GM19043 (cell line): ENCODE results near the gene SNX1.

Experiments used
- ATAC-seq: cut with Tn5 transposase; IDR thresholded peaks from one replicate; pipeline ENCODE4 v1.9.1; 2021; ENCODE audit warnings: low read depth; ENCODE audit not compliant: unreplicated experiment

Gene SNX1

DNA sequence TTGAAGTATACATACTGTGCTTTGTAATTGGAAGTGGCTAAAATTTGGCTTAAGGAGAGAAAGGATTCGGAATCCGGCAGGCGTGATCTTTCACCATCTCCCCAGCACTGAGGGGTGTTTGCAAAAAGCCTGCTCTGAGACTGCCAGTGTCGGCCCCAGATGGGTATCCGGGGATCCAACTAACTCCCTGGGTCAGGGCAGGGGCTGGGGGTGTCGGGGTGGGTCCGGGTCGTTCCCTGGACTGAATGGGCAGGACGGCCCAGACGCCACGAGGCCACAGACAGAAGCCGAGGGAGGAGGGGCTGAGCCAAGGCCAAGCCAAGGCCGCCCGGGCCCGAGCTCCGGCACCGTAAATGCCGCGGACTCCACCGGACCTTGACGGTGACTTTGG is 66.7 kb downstream of the SNX1 start:
- ATAC-seq = no peak

DNA sequence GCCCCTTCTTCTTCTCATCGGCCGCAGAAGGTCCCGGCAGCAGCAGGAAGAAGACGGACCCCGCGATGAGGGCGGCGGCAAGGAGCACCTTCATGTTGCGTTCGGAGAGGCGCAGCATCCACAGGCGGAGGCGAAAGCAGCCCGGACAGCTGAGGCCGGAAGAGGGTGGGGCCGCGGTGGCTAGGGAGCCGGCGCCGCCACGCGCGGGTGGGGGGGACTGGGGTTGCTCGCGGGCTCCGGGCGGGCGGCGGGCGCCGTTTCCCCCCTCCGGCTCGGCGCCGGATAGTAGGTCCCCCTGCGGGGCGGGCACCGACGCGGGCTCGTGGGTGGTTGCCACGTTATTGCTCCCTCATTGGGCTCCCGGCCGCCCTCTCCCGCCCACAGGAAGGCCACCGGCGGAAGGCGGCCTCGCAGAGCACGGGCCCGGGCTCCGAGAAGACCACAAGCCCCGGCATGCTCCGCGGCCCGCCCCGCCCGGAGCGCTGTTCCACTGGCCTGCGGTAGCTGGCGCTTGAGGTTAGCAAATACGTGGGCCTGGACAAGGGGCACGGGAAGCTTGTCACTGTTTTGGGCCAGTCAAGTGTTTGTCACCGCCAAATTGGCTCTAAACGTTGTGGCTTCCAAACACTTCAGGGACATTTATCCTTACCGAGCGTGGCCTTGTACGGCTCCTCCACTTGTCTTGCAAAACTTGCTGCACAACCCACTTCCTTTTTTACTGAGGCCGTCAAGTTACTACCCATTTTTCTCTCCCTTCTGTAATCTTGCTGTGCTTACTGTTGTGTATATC is 67.3 kb downstream of the SNX1 start, which contains the start of gene PPIB:
Gene PPIB (minus strand): TSS at position 154 of the 790 bp plus-strand sequence. CDS start 36 bp downstream, at position 118.
- peak; percentile 92 for ATAC-seq

- ATAC-seq = no peak
Observed at GRCh38 chr15:64163659-64164362, 68.0 kb downstream of the SNX1 start.

DNA sequence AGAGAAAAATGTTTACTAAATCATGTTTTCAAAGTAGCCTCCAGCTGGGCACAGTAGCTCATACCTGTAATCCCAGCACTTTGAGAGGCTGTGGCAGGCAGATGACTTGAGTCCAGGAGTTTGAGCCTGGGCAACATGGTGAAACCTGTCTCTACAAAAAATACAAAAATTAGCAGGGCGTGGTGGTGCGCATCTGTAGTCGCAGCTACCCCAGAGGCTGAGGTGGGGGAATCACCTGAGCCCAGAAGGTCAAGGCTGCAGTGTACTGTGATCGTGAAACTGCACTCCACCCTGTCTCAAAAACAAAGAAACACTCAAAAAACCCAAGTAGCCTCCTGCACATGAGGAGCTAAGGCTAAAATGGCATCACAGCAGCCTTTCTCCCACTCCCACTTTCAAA is 68.7 kb downstream of the SNX1 start:
- no peak for ATAC-seq

DNA sequence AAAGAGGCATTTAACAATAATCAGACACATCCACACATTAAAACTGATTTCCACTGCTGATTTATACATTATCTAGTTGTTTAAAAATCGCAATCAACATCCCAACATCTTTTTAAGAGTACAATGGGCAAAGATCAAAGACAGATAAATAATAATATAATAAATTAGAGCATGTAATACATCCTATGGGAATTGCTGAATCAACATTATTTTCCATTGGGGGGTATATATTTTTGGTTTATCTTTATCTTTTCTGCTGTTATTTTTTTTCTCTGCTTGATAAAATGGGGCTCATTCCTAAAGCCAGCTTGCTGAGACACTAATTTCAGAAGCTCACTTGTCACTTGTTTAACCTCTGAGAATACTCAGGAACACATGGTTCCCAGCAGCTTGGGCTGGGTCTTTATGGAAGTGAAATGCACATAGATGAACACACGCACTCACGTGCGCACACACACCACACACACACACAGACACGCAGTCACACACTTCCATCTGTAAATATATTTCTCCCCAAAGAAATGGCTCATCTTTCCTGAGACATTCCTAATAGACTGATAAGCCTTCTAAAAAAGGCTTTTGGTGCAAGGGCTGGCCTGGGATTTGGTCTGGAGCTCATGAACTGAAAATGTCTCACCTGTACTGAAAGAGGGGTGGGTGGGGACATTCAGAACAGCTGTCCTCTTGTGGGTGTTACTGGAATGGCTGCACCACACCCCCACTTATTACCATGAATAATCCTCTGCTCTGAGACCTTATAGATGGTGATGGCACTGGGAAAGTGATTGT is 70.5 kb downstream of the SNX1 start:
- ATAC-seq = no peak

- peak; percentile 63 for ATAC-seq
Observed at GRCh38 chr15:64180235-64180824, 84.5 kb downstream of the SNX1 start.

DNA sequence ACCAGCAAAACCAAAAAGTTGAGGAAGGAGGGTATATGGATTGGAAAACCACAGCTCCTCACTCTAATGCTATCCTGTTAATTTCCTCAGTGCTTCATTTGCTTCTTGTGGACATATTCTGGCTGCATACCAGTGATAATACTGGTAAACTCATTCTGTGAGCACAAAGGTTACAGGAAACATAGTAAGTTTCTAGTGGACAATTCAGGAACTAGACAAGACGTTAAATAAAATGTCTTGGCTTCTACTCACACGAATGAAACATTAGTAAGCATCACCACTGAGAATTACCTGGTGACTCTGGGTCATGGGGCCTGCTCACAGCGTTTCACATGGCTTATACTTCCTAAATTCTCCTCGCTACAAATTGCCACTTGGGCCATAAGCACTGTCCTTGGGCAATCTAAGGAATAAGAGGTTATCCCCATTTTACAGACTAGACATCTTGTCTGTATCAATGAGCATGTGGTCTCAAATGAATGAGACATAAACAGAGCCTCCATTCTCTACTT is 87.1 kb downstream of the SNX1 start:
- ATAC-seq = no peak

- ATAC-seq = no peak
Observed at GRCh38 chr15:64185146-64185911, 89.5 kb downstream of the SNX1 start.

DNA sequence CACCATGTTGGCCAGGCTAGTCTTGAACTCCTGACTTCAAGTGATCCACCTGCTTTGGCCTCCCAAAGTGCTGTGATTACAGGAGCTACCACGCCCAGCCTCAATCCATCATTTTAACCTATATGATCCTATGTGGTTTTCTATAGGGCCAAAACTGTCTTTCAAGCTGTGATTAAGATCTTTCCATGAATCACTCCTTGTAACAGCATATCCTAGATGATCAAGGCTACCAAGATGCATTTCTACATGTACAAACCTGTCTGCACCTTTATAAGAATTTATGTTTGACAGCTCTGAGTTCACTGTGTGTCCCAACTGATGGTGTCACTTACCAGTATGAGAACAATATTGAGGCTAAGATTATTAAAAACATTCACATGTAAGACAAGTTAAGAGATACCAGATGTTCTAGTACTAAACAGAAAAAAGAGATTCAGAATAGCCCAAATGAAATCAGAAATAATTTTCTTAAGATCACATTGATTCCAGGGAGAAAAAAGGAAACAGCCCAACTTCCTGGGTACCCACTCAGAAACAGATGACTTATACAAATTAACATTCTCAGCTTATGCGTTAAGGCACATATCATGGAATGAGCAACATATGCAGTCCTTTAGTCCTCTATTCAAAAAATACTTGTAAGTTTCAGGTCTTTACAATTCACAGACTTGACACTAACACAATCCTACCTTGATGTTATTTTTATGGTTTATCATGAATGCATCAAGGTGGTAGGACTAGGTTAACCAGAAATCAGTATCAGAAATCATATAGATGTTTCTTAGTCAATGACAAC is 91.8 kb downstream of the SNX1 start:
- ATAC-seq = no peak
